Measurements from ENCODE around the gene OR2H1. TPM values are rescaled to one million over a fixed set of nuclear protein-coding genes. Genes with fewer than 3 reads are reported as not detected.

OR2H1 gene
- polyA plus RNA-seq, 3 donors, result not detected

GRCh38 chr6:29466241-29466640 lies 9.3 kb downstream of the OR2H1 start:
- no peak overlapping the region for H3K4me3 ChIP-seq (replicated peaks in 1 of 3; ENCODE audit: low read depth in 2 of 3, low read length in 3 of 3)
- Mint-ChIP-seq H3K4me3 (no peak overlapping the region), H3K36me3 (no peaks in the 10 kb centered on the region), H3K27ac (no peak overlapping the region), H3K4me1 (no peaks in the 10 kb centered on the region), H3K9me3 (peaks cover 0 to 2% (median 0%) of the 10 kb centered on the region in 7 donors), H3K27me3 (ENCODE audit: low read depth in 3 of 3) (peaks cover 0 to 2% (median 1%) of the 10 kb centered on the region in 3 donors)
- no peak for TF ChIP-seq CTCF (IDR thresholded peaks at IDR 0.05)
- no peaks in the 10 kb centered on the region for H3K4me1 ChIP-seq (ENCODE audit: control insufficient read depth in 1 of 2, insufficient read depth in 2 of 2, low read length in 2 of 2)
- no peaks in the 10 kb centered on the region for H3K79me2 ChIP-seq (ENCODE audit: insufficient read depth, low read length)
- H3K9ac ChIP-seq (ENCODE audit: insufficient read depth, low read length, poor library complexity, severe bottlenecking), result no peak overlapping the region
- no peaks in the 10 kb centered on the region for H3K9me3 ChIP-seq (replicated peaks in 1 of 2; ENCODE audit: control insufficient read depth in 1 of 2, insufficient read depth in 1 of 2, low read length in 2 of 2)
- no peak for DNase-seq
- H4K20me1 ChIP-seq (ENCODE audit: insufficient read depth, low read length), result no peaks in the 10 kb centered on the region
- no peaks in the 10 kb centered on the region for H3K27me3 ChIP-seq (ENCODE audit: control insufficient read depth in 2 of 2, insufficient read depth in 2 of 2, low read length in 2 of 2)
- 90% methylated on average over 2 of the region's 6 CpGs for WGBS (ENCODE audit: insufficient coverage)
- intact Hi-C loops (cut with micrococcal nuclease), result no loop called here
- H3K4me2 ChIP-seq (replicated peaks; ENCODE audit: extremely low read depth, low read length, poor library complexity, severe bottlenecking), result no peak overlapping the region
- H3K36me3 ChIP-seq (replicated peaks in 1 of 2; ENCODE audit: control insufficient read depth in 1 of 2, insufficient read depth in 2 of 2, low read length in 2 of 2), result no peaks in the 10 kb centered on the region
- no peak overlapping the region for H3K27ac ChIP-seq (ENCODE audit: low read depth in 1 of 2, low read length in 2 of 2)
- no peak overlapping the region for H2AFZ ChIP-seq (ENCODE audit: insufficient read depth, low read depth, low read length, poor library complexity, severe bottlenecking)

GRCh38 chr6:29474996-29475395 lies 18.0 kb downstream of the OR2H1 start:
- Mint-ChIP-seq H3K4me1 (no peaks in the 10 kb centered on the region), H3K27ac (no peak overlapping the region), H3K36me3 (no peaks in the 10 kb centered on the region), H3K9me3 (peaks cover 0 to 11% (median 2%) of the 10 kb centered on the region in 7 donors), H3K27me3 (ENCODE audit: low read depth in 3 of 3) (peaks cover 0 to 5% (median 3%) of the 10 kb centered on the region in 3 donors), H3K4me3 (no peak overlapping the region)
- Histone ChIP-seq H3K4me3 (replicated peaks in 1 of 3; ENCODE audit: low read depth in 2 of 3, low read length in 3 of 3) (no peak overlapping the region), H3K27me3 (ENCODE audit: control insufficient read depth in 2 of 2, insufficient read depth in 2 of 2, low read length in 2 of 2) (no peaks in the 10 kb centered on the region), H3K4me1 (ENCODE audit: control insufficient read depth in 1 of 2, insufficient read depth in 2 of 2, low read length in 2 of 2) (no peaks in the 10 kb centered on the region), H4K20me1 (ENCODE audit: insufficient read depth, low read length) (no peaks in the 10 kb centered on the region), H3K9ac (ENCODE audit: insufficient read depth, low read length, poor library complexity, severe bottlenecking) (no peak overlapping the region), H2AFZ (ENCODE audit: insufficient read depth, low read depth, low read length, poor library complexity, severe bottlenecking) (no peak overlapping the region), H3K4me2 (replicated peaks; ENCODE audit: extremely low read depth, low read length, poor library complexity, severe bottlenecking) (no peak overlapping the region), H3K9me3 (replicated peaks in 1 of 2; ENCODE audit: control insufficient read depth in 1 of 2, insufficient read depth in 1 of 2, low read length in 2 of 2) (no peaks in the 10 kb centered on the region), H3K79me2 (ENCODE audit: insufficient read depth, low read length) (no peaks in the 10 kb centered on the region), H3K36me3 (replicated peaks in 1 of 2; ENCODE audit: control insufficient read depth in 1 of 2, insufficient read depth in 2 of 2, low read length in 2 of 2) (no peaks in the 10 kb centered on the region), H3K27ac (ENCODE audit: low read depth in 1 of 2, low read length in 2 of 2) (no peak overlapping the region)
- no peak for TF ChIP-seq CTCF (IDR thresholded peaks at IDR 0.05)
- DNase-seq, result no peak
- WGBS (ENCODE audit: insufficient coverage), result no CpG with 5 or more reads among the region's 2 CpGs
- intact Hi-C loops (cut with micrococcal nuclease), result no loop called here
